Measurements from ENCODE around the gene LTBP1. TPM values are rescaled to one million over a fixed set of nuclear protein-coding genes. Genes with fewer than 3 reads are reported as not detected.
A peak's percentile ranks its signal among the peaks of the same experiment; 100 is the strongest.

The LTBP1 gene
- total RNA-seq, 1 donor from 2014 or later = 29.7 TPM

GRCh38 chr2:33375054-33375453 lies 428.3 kb downstream of the LTBP1 start:
- H3K4me3 ChIP-seq (ENCODE audit: insufficient read depth, low read depth, low read length) = no peak overlapping the region
- no peaks in the 10 kb centered on the region for H3K9me3 ChIP-seq (ENCODE audit: insufficient read depth, low read depth, low read length)
- peak; percentile 62 for DNase-seq (ENCODE audit: low read depth)
- no peaks in the 10 kb centered on the region for H3K4me1 Mint-ChIP-seq (ENCODE audit: low read depth, unreplicated experiment)
- no peak overlapping the region for H3K27ac Mint-ChIP-seq (ENCODE audit: unreplicated experiment)
- H3K79me2 ChIP-seq (ENCODE audit: insufficient read depth, low read length) = no peaks in the 10 kb centered on the region
- H3K36me3 Mint-ChIP-seq (ENCODE audit: low read depth, unreplicated experiment) = no peaks in the 10 kb centered on the region
- H3K27me3 Mint-ChIP-seq (ENCODE audit: low read depth, unreplicated experiment) = no peaks in the 10 kb centered on the region
- TF ChIP-seq EZH2 (IDR thresholded peaks at IDR 0.05; ENCODE audit: insufficient read depth, low read length) (no peak), CTCF (IDR thresholded peaks at IDR 0.05; ENCODE audit: insufficient read depth, low read depth, low read length) (no peak)
- FAIRE-seq = peak; percentile 5
- peaks cover 10% of the 10 kb centered on the region for H3K36me3 ChIP-seq (ENCODE audit: insufficient read depth, low read length)
- no peaks in the 10 kb centered on the region for H3K27me3 ChIP-seq (ENCODE audit: insufficient read depth, low read length)
- H3K9me3 Mint-ChIP-seq (ENCODE audit: unreplicated experiment) = no peaks in the 10 kb centered on the region
- no peaks in the 10 kb centered on the region for H4K20me1 ChIP-seq (ENCODE audit: insufficient read depth, low read length)
- H3K4me1 ChIP-seq (ENCODE audit: insufficient read depth, low read length) = peaks cover 5% of the 10 kb centered on the region
- no peak overlapping the region for H3K4me2 ChIP-seq (ENCODE audit: low read length)
- no peak overlapping the region for H3K27ac ChIP-seq (ENCODE audit: low read depth, low read length)
- H3K9ac ChIP-seq (ENCODE audit: low read length) = no peak overlapping the region
- H2AFZ ChIP-seq (ENCODE audit: low read depth, low read length) = no peak overlapping the region
- no peak overlapping the region for H3K4me3 Mint-ChIP-seq (ENCODE audit: unreplicated experiment)

GRCh38 chr2:33377048-33377447 lies 430.3 kb downstream of the LTBP1 start:
- H3K4me3 ChIP-seq (ENCODE audit: insufficient read depth, low read depth, low read length) = no peak overlapping the region
- H3K4me2 ChIP-seq (ENCODE audit: low read length) = no peak overlapping the region
- H2AFZ ChIP-seq (ENCODE audit: low read depth, low read length) = no peak overlapping the region
- H3K9me3 ChIP-seq (ENCODE audit: insufficient read depth, low read depth, low read length) = no peaks in the 10 kb centered on the region
- H3K36me3 ChIP-seq (ENCODE audit: insufficient read depth, low read length) = peaks cover 6% of the 10 kb centered on the region
- no peaks in the 10 kb centered on the region for H4K20me1 ChIP-seq (ENCODE audit: insufficient read depth, low read length)
- H3K27ac Mint-ChIP-seq (ENCODE audit: unreplicated experiment) = no peak overlapping the region
- no peaks in the 10 kb centered on the region for H3K9me3 Mint-ChIP-seq (ENCODE audit: unreplicated experiment)
- no peak overlapping the region for H3K9ac ChIP-seq (ENCODE audit: low read length)
- no peak overlapping the region for H3K27ac ChIP-seq (ENCODE audit: low read depth, low read length)
- H3K4me1 Mint-ChIP-seq (ENCODE audit: low read depth, unreplicated experiment) = no peaks in the 10 kb centered on the region
- peak; percentile 56 for DNase-seq (ENCODE audit: low read depth)
- H3K27me3 ChIP-seq (ENCODE audit: insufficient read depth, low read length) = no peaks in the 10 kb centered on the region
- H3K27me3 Mint-ChIP-seq (ENCODE audit: low read depth, unreplicated experiment) = no peaks in the 10 kb centered on the region
- no peak for FAIRE-seq
- H3K4me3 Mint-ChIP-seq (ENCODE audit: unreplicated experiment) = no peak overlapping the region
- peaks cover 5% of the 10 kb centered on the region for H3K4me1 ChIP-seq (ENCODE audit: insufficient read depth, low read length)
- no peaks in the 10 kb centered on the region for H3K36me3 Mint-ChIP-seq (ENCODE audit: low read depth, unreplicated experiment)
- no peak for TF ChIP-seq CTCF (IDR thresholded peaks at IDR 0.05; ENCODE audit: insufficient read depth, low read depth, low read length)
- TF ChIP-seq EZH2 (IDR thresholded peaks at IDR 0.05; ENCODE audit: insufficient read depth, low read length) = no peak
- no peaks in the 10 kb centered on the region for H3K79me2 ChIP-seq (ENCODE audit: insufficient read depth, low read length)

GRCh38 chr2:33378556-33379210 lies 431.9 kb downstream of the LTBP1 start:
- FAIRE-seq = no peak
- Mint-ChIP-seq H3K27ac (ENCODE audit: unreplicated experiment) (no peak overlapping the region), H3K4me1 (ENCODE audit: low read depth, unreplicated experiment) (no peaks in the 10 kb centered on the region), H3K36me3 (ENCODE audit: low read depth, unreplicated experiment) (no peaks in the 10 kb centered on the region), H3K4me3 (ENCODE audit: unreplicated experiment) (no peak overlapping the region), H3K27me3 (ENCODE audit: low read depth, unreplicated experiment) (no peaks in the 10 kb centered on the region), H3K9me3 (ENCODE audit: unreplicated experiment) (no peaks in the 10 kb centered on the region)
- H3K4me3 ChIP-seq (ENCODE audit: insufficient read depth, low read depth, low read length) = no peak overlapping the region
- H4K20me1 ChIP-seq (ENCODE audit: insufficient read depth, low read length) = no peaks in the 10 kb centered on the region
- peaks cover 10% of the 10 kb centered on the region for H3K36me3 ChIP-seq (ENCODE audit: insufficient read depth, low read length)
- H3K4me2 ChIP-seq (ENCODE audit: low read length) = no peak overlapping the region
- no peak overlapping the region for H3K9ac ChIP-seq (ENCODE audit: low read length)
- no peak overlapping the region for H2AFZ ChIP-seq (ENCODE audit: low read depth, low read length)
- no peaks in the 10 kb centered on the region for H3K9me3 ChIP-seq (ENCODE audit: insufficient read depth, low read depth, low read length)
- peaks cover 5% of the 10 kb centered on the region for H3K4me1 ChIP-seq (ENCODE audit: insufficient read depth, low read length)
- no peaks in the 10 kb centered on the region for H3K79me2 ChIP-seq (ENCODE audit: insufficient read depth, low read length)
- H3K27me3 ChIP-seq (ENCODE audit: insufficient read depth, low read length) = no peaks in the 10 kb centered on the region
- TF ChIP-seq CTCF (IDR thresholded peaks at IDR 0.05; ENCODE audit: insufficient read depth, low read depth, low read length) (no peak), EZH2 (IDR thresholded peaks at IDR 0.05; ENCODE audit: insufficient read depth, low read length) (no peak)
- peak overlapping the region; percentile 19 for H3K27ac ChIP-seq (ENCODE audit: low read depth, low read length)
- peak; percentile 36 for DNase-seq (ENCODE audit: low read depth)

Measured in astrocyte (in vitro differentiated cells and primary cell).